Putamen (tissue), 1 donor: ENCODE measurements around the gene GAD1.

ENCODE experiments used
- DNase-seq: peaks from one replicate; pipeline ENCODE4 v3.0.0-alpha.2; 2016; ENCODE audit warnings: low spot score

Gene GAD1

GRCh38 chr2:170818036-170818751 is 1.5 kb downstream of the GAD1 start:
- no peak for DNase-seq

- DNase-seq, result no peak
Observed at GRCh38 chr2:170818752-170819470, 2.2 kb downstream of the GAD1 start.

DNA sequence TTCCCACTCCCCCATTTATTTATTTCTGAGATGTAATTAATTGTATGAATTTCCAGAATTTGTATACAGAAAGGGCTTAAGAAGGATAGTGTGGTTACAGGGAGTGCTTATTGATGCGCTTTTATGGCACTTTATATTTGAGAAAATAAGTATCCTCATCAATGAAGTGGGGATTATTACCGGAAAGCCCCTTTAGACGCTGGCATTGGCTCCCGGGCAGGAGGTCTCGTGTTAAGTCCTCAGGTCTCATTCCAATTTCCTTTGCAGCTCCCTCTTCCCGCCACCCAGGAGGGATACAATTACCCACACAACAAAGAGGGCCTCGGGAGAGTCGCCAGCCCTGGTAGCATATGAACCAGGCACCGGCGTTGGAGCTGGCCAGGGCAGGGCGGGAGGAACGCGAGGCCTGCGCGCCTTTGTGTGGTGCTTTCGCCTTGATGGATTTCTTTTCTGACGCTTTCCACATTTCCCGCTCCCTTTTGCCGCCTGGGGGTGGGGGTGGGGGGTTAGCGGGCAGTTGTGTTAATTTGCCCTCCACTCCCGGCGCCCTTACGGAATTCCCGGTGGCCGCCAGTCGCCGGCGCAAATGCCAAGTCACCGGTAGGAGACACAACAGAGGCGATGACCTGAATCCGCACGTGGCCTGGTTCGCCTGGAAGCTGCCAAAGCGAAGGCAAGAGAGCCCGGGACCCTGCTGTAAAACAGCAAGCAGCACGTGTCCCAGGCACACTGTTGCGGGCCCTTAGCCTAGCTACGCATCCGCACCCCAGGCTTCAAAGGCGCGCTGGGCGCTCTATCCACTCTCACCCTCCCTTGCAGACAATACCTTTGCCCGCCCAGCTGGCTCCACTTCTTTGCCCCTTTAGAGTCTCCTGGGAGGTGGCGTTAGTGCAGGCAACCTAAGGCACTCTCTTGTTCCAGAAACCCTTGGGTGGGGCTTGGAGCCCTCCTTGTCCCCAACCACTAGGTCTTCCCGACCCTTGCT is 3.3 kb downstream of the GAD1 start:
- no peak for DNase-seq

DNA sequence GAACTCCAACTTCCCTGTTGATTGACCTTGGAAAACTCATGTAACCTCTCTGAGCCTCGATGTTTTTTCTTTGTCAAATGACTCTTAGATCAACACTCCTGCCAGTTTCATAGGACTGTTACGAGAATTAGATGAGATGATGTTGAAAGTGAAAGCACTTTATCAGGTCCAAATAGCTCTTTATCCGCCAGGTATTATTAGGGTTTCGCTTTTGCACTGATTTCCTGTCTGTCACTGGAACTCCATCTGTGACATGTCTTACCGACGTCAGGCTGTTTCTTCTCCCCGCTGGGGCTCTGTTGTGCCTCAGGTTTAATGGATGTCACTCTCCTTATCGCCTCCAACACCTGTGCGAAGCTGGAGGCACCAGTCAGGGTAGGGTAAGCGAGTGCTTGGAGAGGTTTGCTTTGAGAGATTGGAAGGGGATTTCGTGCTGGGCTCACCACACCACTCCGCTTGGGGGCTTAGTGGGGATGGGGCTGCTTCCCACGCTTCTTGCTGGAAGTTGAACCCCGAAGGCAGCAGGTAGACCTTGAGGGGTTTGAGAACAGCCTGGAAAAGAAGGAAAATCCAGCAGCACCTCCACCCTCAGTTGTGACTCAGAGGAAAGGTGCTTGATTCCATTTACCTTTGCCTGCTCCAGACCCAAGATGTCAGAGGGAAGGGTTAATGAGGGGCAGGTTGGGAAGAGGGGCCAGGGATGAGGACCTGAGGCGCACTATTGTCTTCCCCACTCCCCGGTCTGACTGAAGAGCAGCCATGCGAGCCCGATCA is 4.3 kb downstream of the GAD1 start:
- no peak for DNase-seq

- DNase-seq, result no peak
Observed at GRCh38 chr2:170821531-170822289, 5.0 kb downstream of the GAD1 start.

GRCh38 chr2:170822290-170823087 is 5.8 kb downstream of the GAD1 start:
- DNase-seq, result no peak

- no peak for DNase-seq
Observed at GRCh38 chr2:170823088-170823897, 6.6 kb downstream of the GAD1 start.

- no peak for DNase-seq
Observed at GRCh38 chr2:170823898-170824215, 7.2 kb downstream of the GAD1 start.

DNA sequence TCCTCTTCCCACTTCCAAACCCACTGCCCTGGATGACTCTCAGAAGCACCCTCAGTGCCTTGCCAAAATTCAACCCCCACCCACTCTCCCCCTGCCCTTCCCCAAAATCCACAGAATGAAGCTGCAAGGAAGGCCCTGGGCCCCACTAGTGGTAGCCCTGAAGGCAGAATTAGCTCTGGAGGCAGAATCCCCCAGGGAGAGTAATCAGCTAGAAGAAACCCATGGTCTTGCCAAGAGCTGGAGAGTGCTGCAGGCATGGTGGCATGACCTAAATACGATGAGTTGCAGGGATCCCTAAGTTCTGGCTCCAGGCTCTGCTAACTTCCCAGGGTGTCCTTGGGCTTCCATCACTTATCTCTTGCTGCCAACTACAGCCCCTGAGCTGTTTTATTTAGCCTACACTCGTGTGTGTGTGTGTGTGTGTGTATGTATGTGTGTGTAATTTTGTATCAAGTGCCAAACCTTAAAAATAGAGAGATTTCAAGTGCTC is 7.9 kb downstream of the GAD1 start:
- no peak for DNase-seq

DNA sequence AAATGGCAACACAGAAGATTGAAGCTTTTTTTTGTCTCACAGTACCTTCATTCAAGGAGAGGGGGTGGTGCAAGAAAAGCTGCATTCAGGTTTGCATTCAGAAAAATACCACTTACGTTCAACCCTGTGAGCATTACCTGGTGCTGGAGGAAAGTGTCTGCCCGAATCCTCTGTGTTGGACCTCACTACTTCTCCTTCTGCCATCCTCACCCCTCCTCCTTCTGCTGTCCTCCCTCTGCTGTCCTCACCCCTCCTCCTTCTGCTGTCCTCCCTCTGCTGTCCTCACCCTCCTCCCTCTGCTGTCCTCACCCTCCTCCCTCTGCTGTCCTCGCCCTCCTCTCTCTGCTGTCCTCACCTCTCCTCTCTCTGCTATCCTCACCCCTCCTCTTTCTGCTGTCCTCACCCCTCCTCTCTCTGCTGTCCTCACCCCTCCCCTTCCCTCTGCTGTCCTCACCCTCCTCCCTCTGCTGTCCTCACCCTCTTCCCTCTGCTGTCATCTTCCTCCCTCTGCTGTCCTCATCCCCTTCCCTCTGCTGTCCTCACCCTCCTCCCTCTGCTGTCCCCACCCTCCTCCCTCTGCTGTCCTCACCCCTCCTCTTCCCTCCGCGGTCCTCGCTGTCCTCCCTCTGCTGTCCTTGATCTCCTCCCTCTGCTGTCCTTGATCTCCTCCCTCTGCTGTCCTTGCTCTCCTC is 11.3 kb downstream of the GAD1 start:
- DNase-seq, result no peak

DNA sequence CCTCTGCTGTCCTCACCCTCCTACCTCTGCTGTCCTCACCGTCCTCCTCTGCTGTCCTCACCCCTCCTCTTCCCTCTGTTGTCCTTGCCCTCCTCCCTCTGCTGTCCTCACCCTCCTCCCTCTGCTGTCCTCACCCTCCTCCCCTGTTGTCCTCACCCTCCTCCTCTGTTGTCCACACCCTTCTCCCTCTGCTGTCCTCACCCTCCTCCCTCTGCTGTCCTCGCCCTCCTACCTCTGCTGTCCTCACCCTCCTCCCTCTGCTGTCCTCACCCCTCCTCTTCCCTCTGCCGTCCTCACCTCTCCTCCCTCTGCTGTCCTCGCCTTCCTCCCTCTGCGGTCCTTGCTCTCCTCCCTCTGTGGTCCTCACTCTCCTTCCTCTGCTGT is 11.8 kb downstream of the GAD1 start:
- DNase-seq, result no peak

DNA sequence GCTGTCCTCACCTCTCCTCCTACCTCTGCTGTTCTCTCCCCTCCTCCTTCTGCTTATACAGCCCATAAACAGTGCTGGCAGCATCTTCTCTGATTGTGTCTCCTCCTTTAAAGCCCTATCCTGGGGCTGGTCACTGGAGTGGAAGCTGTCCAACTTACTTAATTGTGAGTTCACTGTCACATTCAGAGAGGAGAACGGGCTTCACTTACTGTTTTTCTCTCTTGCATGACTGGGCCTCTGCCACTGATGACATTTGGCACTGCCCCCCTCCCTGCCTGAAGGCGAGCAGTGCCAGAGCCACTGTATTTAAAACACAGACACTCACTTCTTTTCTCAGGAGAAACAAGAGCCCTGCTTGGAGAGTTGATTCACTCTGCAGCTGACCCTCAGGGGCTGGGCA is 12.3 kb downstream of the GAD1 start:
- DNase-seq, result no peak

GRCh38 chr2:170830166-170830565 is 13.5 kb downstream of the GAD1 start:
- no peak for DNase-seq

DNA sequence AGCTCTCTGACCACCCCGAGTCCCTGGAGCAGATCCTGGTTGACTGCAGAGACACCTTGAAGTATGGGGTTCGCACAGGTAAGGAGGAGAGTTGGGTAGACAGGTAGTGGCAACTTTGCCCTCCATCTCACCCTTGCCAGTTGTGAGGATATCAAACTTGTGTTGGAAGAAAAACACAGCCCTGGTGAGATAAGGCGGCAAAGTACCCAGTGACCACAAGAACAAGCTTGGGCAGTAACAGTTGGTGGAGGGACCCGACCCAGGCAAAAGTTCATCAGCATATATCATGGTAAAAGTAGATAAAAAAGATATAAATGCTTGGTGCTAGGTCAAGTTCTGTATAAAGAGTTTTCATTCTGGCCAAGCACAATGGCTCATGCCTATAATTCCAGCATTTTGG is 14.4 kb downstream of the GAD1 start:
- DNase-seq, result no peak

DNA sequence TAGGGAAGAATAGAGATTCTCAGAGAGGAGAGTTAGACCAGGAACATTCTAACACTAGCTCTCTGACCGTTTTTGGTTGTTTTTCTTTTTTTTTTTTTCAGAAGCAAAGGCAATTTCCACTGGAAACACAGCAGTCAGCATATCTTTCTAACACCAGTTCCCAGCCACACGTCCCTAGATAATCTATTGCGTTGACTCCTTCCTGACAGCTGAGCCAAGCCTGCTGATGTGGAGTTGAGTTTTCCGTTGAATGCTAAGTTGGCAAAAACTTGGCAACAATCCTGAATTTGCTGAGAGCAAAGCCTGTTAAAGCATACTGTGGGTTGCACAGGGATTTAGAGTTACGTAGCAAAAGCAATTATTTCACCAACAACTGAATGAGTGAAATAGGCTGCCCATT is 19.3 kb downstream of the GAD1 start:
- peak; percentile 77 for DNase-seq

DNA sequence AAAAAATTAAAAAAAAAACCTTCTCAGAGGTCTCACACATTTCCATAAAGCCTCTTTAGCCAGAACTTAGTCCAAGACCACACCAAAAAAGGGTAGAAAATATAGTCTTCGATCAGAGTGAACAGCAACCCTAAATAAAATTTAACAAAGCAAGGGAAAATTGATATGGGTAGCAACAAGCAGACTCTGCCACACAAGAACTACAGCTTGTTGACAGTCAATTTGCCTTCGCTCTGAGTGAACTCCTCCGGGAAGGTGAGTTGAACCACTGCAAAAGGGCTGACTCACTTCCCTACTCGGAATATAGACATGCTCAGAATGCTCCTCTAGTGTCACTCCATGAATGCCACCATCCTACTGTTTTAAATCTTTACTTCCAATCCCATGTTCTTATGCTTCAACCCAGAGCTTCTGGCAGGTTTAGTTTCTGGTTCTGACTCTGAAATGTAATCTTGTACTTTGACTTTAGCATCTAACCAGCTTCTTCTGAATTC is 24.1 kb downstream of the GAD1 start:
- DNase-seq, result no peak

GRCh38 chr2:170842785-170843184 is 26.1 kb downstream of the GAD1 start:
- DNase-seq, result no peak

- no peak for DNase-seq
Observed at GRCh38 chr2:170843656-170844055, 27.0 kb downstream of the GAD1 start.

- DNase-seq, result no peak
Observed at GRCh38 chr2:170845343-170845742, 28.7 kb downstream of the GAD1 start.
